ENCODE data around the gene MZT2A.
"Not testable (repeated sequence)": the region's sequence is repeated elsewhere in the genome, so short reads cannot be mapped to it uniquely, and the experiment has no call there.

DNA sequence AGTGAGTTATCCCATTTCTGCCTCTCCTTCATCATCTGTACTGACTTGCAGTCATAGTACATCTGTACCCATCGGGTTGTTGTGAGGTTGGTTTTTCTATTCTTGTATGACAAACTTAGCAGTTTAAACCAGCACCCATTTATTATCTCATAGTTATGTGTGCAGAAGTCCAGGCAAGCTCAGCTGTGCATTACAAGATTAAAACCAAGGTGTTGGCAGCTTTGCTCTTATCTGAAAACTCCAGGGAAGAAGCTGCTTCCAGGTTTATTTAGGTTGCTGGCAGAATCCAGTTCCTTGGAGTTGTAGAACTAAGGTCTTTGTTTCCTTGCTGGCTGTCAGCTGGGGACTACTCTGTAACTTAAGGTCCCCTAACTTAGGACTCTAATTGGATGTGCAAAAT, 3.3 kb upstream of the MZT2A start:
- TF ChIP-seq, protein P1, sequence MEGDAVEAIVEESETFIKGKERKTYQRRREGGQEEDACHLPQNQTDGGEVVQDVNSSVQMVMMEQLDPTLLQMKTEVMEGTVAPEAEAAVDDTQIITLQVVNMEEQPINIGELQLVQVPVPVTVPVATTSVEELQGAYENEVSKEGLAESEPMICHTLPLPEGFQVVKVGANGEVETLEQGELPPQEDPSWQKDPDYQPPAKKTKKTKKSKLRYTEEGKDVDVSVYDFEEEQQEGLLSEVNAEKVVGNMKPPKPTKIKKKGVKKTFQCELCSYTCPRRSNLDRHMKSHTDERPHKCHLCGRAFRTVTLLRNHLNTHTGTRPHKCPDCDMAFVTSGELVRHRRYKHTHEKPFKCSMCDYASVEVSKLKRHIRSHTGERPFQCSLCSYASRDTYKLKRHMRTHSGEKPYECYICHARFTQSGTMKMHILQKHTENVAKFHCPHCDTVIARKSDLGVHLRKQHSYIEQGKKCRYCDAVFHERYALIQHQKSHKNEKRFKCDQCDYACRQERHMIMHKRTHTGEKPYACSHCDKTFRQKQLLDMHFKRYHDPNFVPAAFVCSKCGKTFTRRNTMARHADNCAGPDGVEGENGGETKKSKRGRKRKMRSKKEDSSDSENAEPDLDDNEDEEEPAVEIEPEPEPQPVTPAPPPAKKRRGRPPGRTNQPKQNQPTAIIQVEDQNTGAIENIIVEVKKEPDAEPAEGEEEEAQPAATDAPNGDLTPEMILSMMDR (IDR thresholded peaks at IDR 0.05; ENCODE audit: low read depth, low read length) = not testable (repeated sequence)
- TF ChIP-seq POLR2A (IDR thresholded peaks at IDR 0.05; ENCODE audit: extremely low read depth, insufficient read length) = not testable (repeated sequence)
- TF ChIP-seq, protein P2, sequence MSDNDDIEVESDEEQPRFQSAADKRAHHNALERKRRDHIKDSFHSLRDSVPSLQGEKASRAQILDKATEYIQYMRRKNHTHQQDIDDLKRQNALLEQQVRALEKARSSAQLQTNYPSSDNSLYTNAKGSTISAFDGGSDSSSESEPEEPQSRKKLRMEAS (IDR thresholded peaks at IDR 0.05; ENCODE audit: low read depth, low read length) = not testable (repeated sequence)

Measured in NB4 (cell line).